GM12891 (cell line): ENCODE measurements around the gene PRXL2B.

ENCODE experiments used
- POLR2A ChIP-seq: IDR thresholded peaks from 2 replicates; pipeline ENCODE4 v1.6.1; 2011; ENCODE audit warnings: low read depth, low read length, control low read depth
- POLR2AphosphoS5 ChIP-seq: IDR thresholded peaks from 2 replicates; pipeline ENCODE4 v1.6.1; 2011; ENCODE audit warnings: low read depth, low read length, control low read depth

DNA sequence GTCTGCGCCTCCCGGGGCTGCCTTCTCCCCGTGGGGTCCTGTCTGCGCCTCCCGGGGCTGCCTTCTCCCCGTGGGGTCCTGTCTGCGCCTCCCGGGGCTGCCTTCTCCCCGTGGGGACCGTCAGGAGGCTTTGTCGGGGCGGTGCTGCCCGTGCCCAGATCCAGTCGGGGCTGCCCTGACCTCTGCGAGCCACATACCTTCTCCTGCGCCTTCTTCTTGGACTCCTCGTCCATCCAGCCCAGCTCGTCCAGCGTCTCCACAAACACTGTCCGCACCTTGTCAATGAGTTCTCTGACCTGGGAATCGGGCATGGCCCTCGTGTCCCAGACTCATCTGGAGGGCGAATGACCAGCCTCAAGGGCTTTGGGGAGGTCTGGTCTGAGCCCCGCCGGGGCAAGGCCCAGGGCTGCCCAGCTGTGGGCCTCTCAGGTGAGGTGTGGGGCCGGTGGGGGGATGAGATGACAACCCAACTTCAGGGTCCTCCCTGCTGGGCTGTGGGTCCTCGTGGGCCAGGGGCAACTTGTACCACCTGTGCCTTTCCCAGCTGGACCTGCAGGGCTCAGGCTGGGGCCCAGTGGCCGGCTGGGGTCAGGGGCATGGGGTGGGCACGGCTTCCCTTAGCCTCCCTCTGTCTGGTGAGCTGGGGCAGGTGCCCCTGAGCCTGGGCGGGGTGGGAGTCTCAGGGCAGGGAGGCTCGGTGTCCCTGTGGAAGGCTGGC, 9.4 kb downstream of the PRXL2B start:
- no peak for TF ChIP-seq POLR2A
- no peak for TF ChIP-seq POLR2AphosphoS5
